Vagina (tissue), 2 donors: Measurements from ENCODE around the gene ST6GALNAC5. TPM values are rescaled to one million over a fixed set of nuclear protein-coding genes. Genes with fewer than 3 reads are reported as not detected.

Experiments used
- microRNA-seq: library from miRNA; unstranded; fragments of <30 nt; microRNA quantifications from one replicate; pipeline ENCODE4, GENCODE V29; 2017; ENCODE audit warnings: borderline number of aligned reads, borderline replicate concordance
- small RNA-seq: library from RNA; depleted of rRNA; stranded (forward); fragments of <200 nt; gene quantifications from one replicate; pipeline ENCODE3, GENCODE V24; 2016
- total RNA-seq: library from RNA; depleted of rRNA; stranded (reverse); fragments of >200 nt; gene quantifications from one replicate; pipeline ENCODE4 v1.2.3, GENCODE V29; 2016

Gene ST6GALNAC5
- total RNA-seq, 1 donor from 2014 or later, result 9.6 TPM

Small RNA genes within 50 kb of the gene (microRNA-seq; reads per million reads assigned to microRNA genes)
- gene MIR7156, result not detected

Small RNA genes within 50 kb of the gene (small RNA-seq; reads per million reads assigned to genes)
- gene MIR7156, result not detected
